K562 (cell line): Measurements from ENCODE around the gene JSRP1. TPM values are rescaled to one million over a fixed set of nuclear protein-coding genes. Genes with fewer than 3 reads are reported as not detected.

Experiments used
- AFF4 ChIP-seq: sonication (generic); formaldehyde crosslinking; IDR thresholded peaks from 2 replicates; pipeline ENCODE4 v1.8.0; 2023; ENCODE audit warnings: mild to moderate bottlenecking, missing genetic modification reagents
- ARID1B ChIP-seq: fragments of 450-650 bp; IDR thresholded peaks from 2 replicates; pipeline ENCODE4 v1.6.1; 2016; ENCODE audit warnings: antibody characterized with exemption, mild to moderate bottlenecking, inconsistent platforms
- ATF2 ChIP-seq: sonication (generic); formaldehyde crosslinking; IDR thresholded peaks from 2 replicates; pipeline ENCODE4 v1.8.1; 2022; ENCODE audit warnings: missing genetic modification reagents
- ATF7 ChIP-seq: fragments of 450-650 bp; IDR thresholded peaks from 2 replicates; pipeline ENCODE4 v1.7.1; 2014; ENCODE audit warnings: mild to moderate bottlenecking, moderate library complexity
- BCOR ChIP-seq: fragments of 450-650 bp; IDR thresholded peaks from 2 replicates; pipeline ENCODE4 v1.6.1; 2016
- BRCA1 ChIP-seq, 2 experiments: fragments of 450-650 bp in 1 of 2; sonication (generic) in 1 of 2; formaldehyde crosslinking in 1 of 2; IDR thresholded peaks; 2 replicates each; pipeline versions ENCODE4 v1.5.0 to v1.6.1; 2017 to 2020; ENCODE audit warnings: mild to moderate bottlenecking in 1 of 2, missing genetic modification reagents in 1 of 2
- FOXA1 ChIP-seq: fragments of 450-650 bp; IDR thresholded peaks from 2 replicates; pipeline ENCODE4 v1.6.1; 2016; ENCODE audit warnings: mild to moderate bottlenecking, borderline replicate concordance
- ILF3 ChIP-seq: fragments of 450-650 bp; IDR thresholded peaks from 2 replicates; pipeline ENCODE4 v1.6.1; 2018; ENCODE audit warnings: antibody characterized with exemption, mild to moderate bottlenecking, moderate library complexity, borderline replicate concordance
- LARP7 ChIP-seq: fragments of 450-650 bp; IDR thresholded peaks from 2 replicates; pipeline ENCODE4 v1.6.1; 2016
- MAX ChIP-seq: sonication (generic); formaldehyde crosslinking; IDR thresholded peaks from 2 replicates; pipeline ENCODE4 v1.9.0; 2022; ENCODE audit warnings: mild to moderate bottlenecking, missing genetic modification reagents
- SMAD1 ChIP-seq: fragments of 150-350 bp; IDR thresholded peaks from 2 replicates; pipeline ENCODE4 v1.6.1; 2014; ENCODE audit warnings: low read length, low read depth; ENCODE audit not compliant: partially characterized antibody
- UBTF ChIP-seq, 2 experiments: IDR thresholded peaks; 2 replicates each; pipeline ENCODE4 v1.6.1; 2012; ENCODE audit warnings: improper control_type of control experiment in 2 of 2, low read depth in 2 of 2, low read length in 2 of 2, borderline replicate concordance in 1 of 2
- YBX1 ChIP-seq: fragments of 450-650 bp; IDR thresholded peaks from 2 replicates; pipeline ENCODE4 v1.7.1; 2016; ENCODE audit warnings: mild to moderate bottlenecking
- ZEB2 ChIP-seq: fragments of 450-650 bp; IDR thresholded peaks from 2 replicates; pipeline ENCODE4 v1.6.1; 2016
- ZNF592 ChIP-seq: fragments of 450-650 bp; IDR thresholded peaks from 2 replicates; pipeline ENCODE4 v1.6.1; 2017; ENCODE audit warnings: antibody characterized with exemption, mild to moderate bottlenecking
- ZNF766 ChIP-seq: fragments of 200-800 bp; sonication (Bioruptor generic); conservative IDR thresholded peaks from 2 replicates; pipeline ENCODE4 v1.6.1; 2016; ENCODE audit warnings: missing genetic modification characterization, missing compliant biosample characterization
- polyA plus RNA-seq, 8 experiments: library from polyadenylated mRNA; depleted of rRNA in 4 of 8; stranded (reverse) in 5 of 8; unstranded in 3 of 8; fragments of >200 nt; fragmentation: Nextera tagmentation in 2 of 8; fragmentation: Illumina TruSeq in 1 of 8; extraction: Ambion mirVana in 2 of 8; extraction: Trizol in 1 of 8; gene quantifications; 2 replicates each; pipeline versions ENCODE4 v1.2.1 to v1.2.3, GENCODE V29; 2011 to 2014; ENCODE audit warnings: inconsistent platforms in 1 of 8, missing spikeins in 1 of 8
- total RNA-seq, 7 experiments: library from RNA; depleted of rRNA in 6 of 7; stranded (reverse); fragments of >200 nt in 6 of 7; fragmentation: Illumina TruSeq in 2 of 7; extraction: Trizol in 2 of 7; gene quantifications; 2 replicates each; pipeline versions ENCODE4 v1.2.1 to v1.2.3, GENCODE V29; 2011 to 2021; ENCODE audit warnings: low replicate concordance in 1 of 7

Gene JSRP1
- total and polyA plus RNA-seq, 9 of the 15 experiments (the other 6 are each of a cell fraction or from before 2014, with no cell fraction given), result 0.08 to 1.2 (median 0.51) TPM; not detected in 4

GRCh38 chr19:2236314-2237050 lies 19.7 kb downstream of the JSRP1 start, which contains the start of the genes PLEKHJ1 and SF3A2 (continued):
- TF ChIP-seq ILF3 (no peak), ATF7 (peak; percentile 82), SMAD1 (peak; percentile 97), ATF2 (CRISPR knock-in tag) (no peak), FOXA1 (no peak), ZNF592 (peak; percentile 84), BCOR (no peak; the same call in 1 of the 2 replicates), ARID1B (0 out of 2 replicates have a peak, but pooled peaks have one; percentile 49), YBX1 (no peak), AFF4 (CRISPR knock-in tag) (peak; percentile 66), ZNF766 (CRISPR knock-in tag) (peak; percentile 89), BRCA1 (IDR thresholded peaks at IDR 0.05) (no peak), BRCA1 (CRISPR knock-in tag; IDR thresholded peaks at IDR 0.05) (no peak), UBTF (IDR thresholded peaks at IDR 0.05; ENCODE audit: borderline replicate concordance in 1 of 2, low read depth in 2 of 2, low read length in 2 of 2) (peak; percentile 27 to 89; a peak in 1 of 4 replicates), LARP7 (no peak), MAX (CRISPR knock-in tag) (peak; percentile 98), ZEB2 (no peak)
